Amniotic stem cell (primary cell): ENCODE measurements around the gene FRS3.
"Not testable (repeated sequence)": the region's sequence is repeated elsewhere in the genome, so short reads cannot be mapped to it uniquely, and the experiment has no call there.

ENCODE experiments used
- DNase-seq: peaks from one replicate; lab custom pipeline; 2025; lab: John Stamatoyannopoulos, UW

FRS3 gene

GRCh38 chr6:41768545-41769308 is 11.0 kb downstream of the FRS3 start:
- no peak for DNase-seq

- DNase-seq, result peak; percentile 81
Measured at GRCh38 chr6:41767112-41767833, 12.4 kb downstream of the FRS3 start.

GRCh38 chr6:41766043-41766664 is 13.5 kb downstream of the FRS3 start:
- DNase-seq, result not testable (repeated sequence)

- no peak for DNase-seq
Measured at GRCh38 chr6:41763470-41763869, 16.2 kb downstream of the FRS3 start.

- DNase-seq, result no peak
Measured at GRCh38 chr6:41759905-41760579, 19.7 kb downstream of the FRS3 start.

GRCh38 chr6:41759106-41759904 is 20.4 kb downstream of the FRS3 start:
- no peak for DNase-seq

GRCh38 chr6:41758641-41759035 is 21.1 kb downstream of the FRS3 start:
- no peak for DNase-seq

- DNase-seq, result no peak
Measured at GRCh38 chr6:41757931-41758640, 21.6 kb downstream of the FRS3 start.

GRCh38 chr6:41757271-41757670 is 22.4 kb downstream of the FRS3 start:
- DNase-seq, result no peak

- no peak for DNase-seq
Measured at GRCh38 chr6:41756354-41756753, 23.3 kb downstream of the FRS3 start.

GRCh38 chr6:41755895-41756294 is 23.8 kb downstream of the FRS3 start:
- no peak for DNase-seq

GRCh38 chr6:41750374-41750773 is 29.3 kb downstream of the FRS3 start:
- no peak for DNase-seq

GRCh38 chr6:41748542-41748941 is 31.2 kb downstream of the FRS3 start:
- DNase-seq, result no peak

- no peak for DNase-seq
Measured at GRCh38 chr6:41748102-41748477, 31.6 kb downstream of the FRS3 start.

- no peak for DNase-seq
Measured at GRCh38 chr6:41747256-41748101, 32.2 kb downstream of the FRS3 start, which contains the start of gene PGC. TSS of gene PGC (minus strand) at chr6:41747397. CDS start at chr6:41747334, 63 bp downstream.

- no peak for DNase-seq
Measured at GRCh38 chr6:41746107-41746506, 33.6 kb downstream of the FRS3 start.

GRCh38 chr6:41744236-41744787 is 35.4 kb downstream of the FRS3 start:
- no peak for DNase-seq

GRCh38 chr6:41743406-41744235 is 36.1 kb downstream of the FRS3 start:
- DNase-seq, result no peak
